ENCODE results near the gene AFF3.

- TF ChIP-seq CTCF (IDR thresholded peaks at IDR 0.05; ENCODE audit: low read depth, low read length) (no peak), EZH2phosphoT487 (IDR thresholded peaks at IDR 0.05; ENCODE audit: low read depth) (no peak)
Measured at GRCh38 chr2:100180503-100180902, 38.1 kb upstream of the AFF3 start.
